ENCODE measurements around the gene OXSR1. TPM values are rescaled to one million over a fixed set of nuclear protein-coding genes. Genes with fewer than 3 reads are reported as not detected.
"Not testable (repeated sequence)": the region's sequence is repeated elsewhere in the genome, so short reads cannot be mapped to it uniquely, and the experiment has no call there.

Gene OXSR1
- polyA plus RNA-seq, 1 donor from 2014 or later = 13.0 TPM

- H3K9me3 Mint-ChIP-seq = no peaks in the 10 kb centered on the region
- H3K4me1 Mint-ChIP-seq = peaks cover 18 to 24% (median 21%) of the 10 kb centered on the region in 3 donors
- no peaks in the 10 kb centered on the region for H3K27me3 Mint-ChIP-seq
- H3K27ac Mint-ChIP-seq = peak overlapping the region; percentile 95 to 100 (median 99)
- peak overlapping the region; percentile 88 to 96 (median 94) for H3K4me3 Mint-ChIP-seq
- H3K36me3 Mint-ChIP-seq = peaks cover 2% of the 10 kb centered on the region
Observed at GRCh38 chr3:38163841-38164642, 1.3 kb upstream of the OXSR1 start.

- Mint-ChIP-seq H3K27ac (peak overlapping the region; percentile 95 to 100 (median 99)), H3K4me1 (peaks cover 21 to 27% (median 21%) of the 10 kb centered on the region in 3 donors), H3K36me3 (peaks cover 3% of the 10 kb centered on the region), H3K9me3 (no peaks in the 10 kb centered on the region), H3K27me3 (no peaks in the 10 kb centered on the region), H3K4me3 (peak overlapping the region; percentile 88 to 96 (median 94))
Observed at GRCh38 chr3:38164643-38164951, 740 bp upstream of the OXSR1 start.

- Mint-ChIP-seq H3K36me3 (peaks cover 3% of the 10 kb centered on the region), H3K9me3 (no peaks in the 10 kb centered on the region), H3K4me1 (peaks cover 21 to 28% (median 23%) of the 10 kb centered on the region in 3 donors), H3K27ac (peak overlapping the region; percentile 95 to 100 (median 99)), H3K4me3 (peak overlapping the region; percentile 88 to 96 (median 94)), H3K27me3 (no peaks in the 10 kb centered on the region)
Observed at GRCh38 chr3:38165722-38166387, 518 bp downstream of the OXSR1 start.

- Mint-ChIP-seq H3K27ac (peak overlapping the region; percentile 2 to 86 (median 68)), H3K4me1 (peaks cover 26 to 35% (median 33%) of the 10 kb centered on the region in 3 donors), H3K4me3 (peak overlapping the region in 3 of 4 donors; percentile 6 to 84 (median 58)), H3K9me3 (no peaks in the 10 kb centered on the region), H3K36me3 (peaks cover 3% of the 10 kb centered on the region), H3K27me3 (no peaks in the 10 kb centered on the region)
Observed at GRCh38 chr3:38167591-38167990, 2.3 kb downstream of the OXSR1 start.

- Mint-ChIP-seq H3K36me3 (peaks cover 3% of the 10 kb centered on the region), H3K27ac (peak overlapping the region in 2 of 3 donors; percentile 65 to 86), H3K9me3 (no peaks in the 10 kb centered on the region), H3K27me3 (no peaks in the 10 kb centered on the region), H3K4me1 (peaks cover 28 to 39% (median 36%) of the 10 kb centered on the region in 3 donors), H3K4me3 (peak overlapping the region in 3 of 4 donors; percentile 4 to 84 (median 58))
Observed at GRCh38 chr3:38168151-38169026, 3.1 kb downstream of the OXSR1 start.

GRCh38 chr3:38169027-38169317 is 3.6 kb downstream of the OXSR1 start:
- Mint-ChIP-seq H3K36me3 (peaks cover 3% of the 10 kb centered on the region), H3K27me3 (no peaks in the 10 kb centered on the region), H3K9me3 (no peaks in the 10 kb centered on the region), H3K4me3 (peak overlapping the region in 1 of 4 donors; percentile 84), H3K4me1 (peaks cover 32 to 45% (median 42%) of the 10 kb centered on the region in 3 donors), H3K27ac (peak overlapping the region in 2 of 3 donors; percentile 35 to 86)

- Mint-ChIP-seq H3K27me3 (no peaks in the 10 kb centered on the region), H3K4me1 (peaks cover 40 to 56% (median 51%) of the 10 kb centered on the region in 3 donors), H3K27ac (peak overlapping the region in 1 of 3 donors; percentile 16), H3K36me3 (peaks cover 3% of the 10 kb centered on the region), H3K4me3 (peak overlapping the region in 2 of 4 donors; percentile 28 to 52), H3K9me3 (no peaks in the 10 kb centered on the region)
Observed at GRCh38 chr3:38170722-38171121, 5.4 kb downstream of the OXSR1 start.

GRCh38 chr3:38171622-38172021 is 6.3 kb downstream of the OXSR1 start:
- Mint-ChIP-seq H3K27ac (no peak overlapping the region), H3K4me1 (peaks cover 36 to 58% (median 48%) of the 10 kb centered on the region in 3 donors), H3K9me3 (no peaks in the 10 kb centered on the region), H3K27me3 (no peaks in the 10 kb centered on the region), H3K36me3 (peaks cover 2% of the 10 kb centered on the region), H3K4me3 (no peak overlapping the region)

GRCh38 chr3:38173834-38174418 is 8.6 kb downstream of the OXSR1 start:
- Mint-ChIP-seq H3K9me3 (no peaks in the 10 kb centered on the region), H3K36me3 (peaks cover 7% of the 10 kb centered on the region), H3K27ac (peak overlapping the region in 2 of 3 donors; percentile 54 to 67), H3K4me1 (peaks cover 29 to 43% (median 37%) of the 10 kb centered on the region in 3 donors), H3K27me3 (no peaks in the 10 kb centered on the region), H3K4me3 (peak overlapping the region in 3 of 4 donors; percentile 13 to 32 (median 16))

- Mint-ChIP-seq H3K4me1 (peaks cover 27 to 40% (median 35%) of the 10 kb centered on the region in 3 donors), H3K36me3 (peaks cover 12% of the 10 kb centered on the region), H3K4me3 (no peak overlapping the region), H3K9me3 (no peaks in the 10 kb centered on the region), H3K27me3 (no peaks in the 10 kb centered on the region), H3K27ac (no peak overlapping the region)
Observed at GRCh38 chr3:38177181-38177580, 11.8 kb downstream of the OXSR1 start.

GRCh38 chr3:38186781-38187180 is 21.4 kb downstream of the OXSR1 start:
- peaks cover 12% of the 10 kb centered on the region for H3K36me3 Mint-ChIP-seq
- H3K4me1 Mint-ChIP-seq = peaks cover 0 to 5% (median 0%) of the 10 kb centered on the region in 3 donors
- no peaks in the 10 kb centered on the region for H3K27me3 Mint-ChIP-seq
- no peak overlapping the region for H3K4me3 Mint-ChIP-seq
- peaks cover 2 to 5% (median 2%) of the 10 kb centered on the region in 3 donors for H3K9me3 Mint-ChIP-seq
- no peak overlapping the region for H3K27ac Mint-ChIP-seq

- no peak overlapping the region for H3K27ac Mint-ChIP-seq
- peaks cover 14% of the 10 kb centered on the region for H3K36me3 Mint-ChIP-seq
- no peak overlapping the region for H3K4me3 Mint-ChIP-seq
- no peaks in the 10 kb centered on the region for H3K27me3 Mint-ChIP-seq
- H3K4me1 Mint-ChIP-seq = no peaks in the 10 kb centered on the region
- peaks cover 0 to 5% (median 2%) of the 10 kb centered on the region in 3 donors for H3K9me3 Mint-ChIP-seq
Observed at GRCh38 chr3:38190481-38190881, 25.1 kb downstream of the OXSR1 start.

- H3K27me3 Mint-ChIP-seq, H3K4me3 Mint-ChIP-seq, H3K27ac Mint-ChIP-seq, H3K9me3 Mint-ChIP-seq: not testable (repeated sequence)
- H3K36me3 Mint-ChIP-seq = peaks cover 20% of the 10 kb centered on the region
- peaks cover 7 to 20% (median 12%) of the 10 kb centered on the region in 3 donors for H3K4me1 Mint-ChIP-seq
Observed at GRCh38 chr3:38202931-38203330, 37.6 kb downstream of the OXSR1 start.

- H3K27ac Mint-ChIP-seq = no peak overlapping the region
- peaks cover 21% of the 10 kb centered on the region for H3K36me3 Mint-ChIP-seq
- peaks cover 12 to 23% (median 12%) of the 10 kb centered on the region in 3 donors for H3K4me1 Mint-ChIP-seq
- peaks cover 0 to 1% (median 0%) of the 10 kb centered on the region in 3 donors for H3K9me3 Mint-ChIP-seq
- H3K4me3 Mint-ChIP-seq = no peak overlapping the region
- no peaks in the 10 kb centered on the region for H3K27me3 Mint-ChIP-seq
Observed at GRCh38 chr3:38203690-38204089, 38.4 kb downstream of the OXSR1 start.

Measured in IgD-negative memory B cell (primary cell).